HG03103 (cell line): ENCODE data around the gene MEX3D.
"Not testable (repeated sequence)": the region's sequence is repeated elsewhere in the genome, so short reads cannot be mapped to it uniquely, and the experiment has no call there.

ENCODE experiments used
- ATAC-seq: cut with Tn5 transposase; IDR thresholded peaks from one replicate; pipeline ENCODE4 v1.9.1; 2021; ENCODE audit warnings: low read depth; ENCODE audit not compliant: unreplicated experiment

MEX3D gene

GRCh38 chr19:1523412-1524286 lies 44.5 kb downstream of the MEX3D start, which contains the start of gene PLK5:
Gene PLK5, plus strand, starts transcription at chr19:1524077. Its CDS starts 2,920 bp downstream, at chr19:1526997.
- ATAC-seq: no peak

DNA sequence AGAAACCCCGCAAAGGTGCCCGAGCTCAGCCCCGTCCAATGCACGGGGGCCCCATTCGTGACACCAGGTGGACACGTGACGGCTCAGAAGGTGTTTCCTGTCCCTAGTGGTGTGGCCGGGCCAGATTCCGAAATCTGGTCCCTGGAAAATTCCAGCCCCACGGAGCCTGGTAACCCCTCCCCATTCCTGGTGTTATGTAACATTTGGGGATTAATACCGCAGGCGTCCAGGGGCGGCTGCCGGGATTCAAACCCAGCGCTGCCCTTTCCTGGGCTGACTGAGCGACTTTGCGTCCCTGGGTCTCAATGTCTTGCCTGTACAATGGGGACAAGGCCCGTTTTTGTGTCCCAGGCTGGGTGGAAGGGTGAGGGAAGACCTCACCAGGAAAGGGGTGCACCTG lies 45.3 kb downstream of the MEX3D start:
- ATAC-seq: no peak

DNA sequence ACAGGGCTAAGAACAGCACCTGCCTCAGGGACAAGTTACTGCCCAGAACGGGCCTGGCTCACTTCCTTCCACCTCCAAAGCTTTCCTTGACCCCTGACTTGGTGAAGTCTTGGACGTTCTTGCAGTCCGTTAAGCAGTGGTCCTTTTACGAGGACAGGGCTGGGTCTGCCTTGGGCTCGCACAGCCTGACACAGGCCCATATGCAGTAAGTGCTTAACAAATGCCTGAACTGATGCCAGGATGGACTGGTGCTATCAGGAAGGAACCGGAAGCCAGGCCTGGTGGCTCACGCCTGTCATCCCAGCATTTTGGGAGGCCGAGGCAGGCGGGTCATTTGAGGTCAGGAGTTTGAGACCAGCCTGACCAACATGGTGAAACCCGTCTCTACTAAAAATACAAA lies 46.1 kb downstream of the MEX3D start:
- ATAC-seq: no peak

GRCh38 chr19:1521636-1522035 lies 46.5 kb downstream of the MEX3D start:
- no peak for ATAC-seq

DNA sequence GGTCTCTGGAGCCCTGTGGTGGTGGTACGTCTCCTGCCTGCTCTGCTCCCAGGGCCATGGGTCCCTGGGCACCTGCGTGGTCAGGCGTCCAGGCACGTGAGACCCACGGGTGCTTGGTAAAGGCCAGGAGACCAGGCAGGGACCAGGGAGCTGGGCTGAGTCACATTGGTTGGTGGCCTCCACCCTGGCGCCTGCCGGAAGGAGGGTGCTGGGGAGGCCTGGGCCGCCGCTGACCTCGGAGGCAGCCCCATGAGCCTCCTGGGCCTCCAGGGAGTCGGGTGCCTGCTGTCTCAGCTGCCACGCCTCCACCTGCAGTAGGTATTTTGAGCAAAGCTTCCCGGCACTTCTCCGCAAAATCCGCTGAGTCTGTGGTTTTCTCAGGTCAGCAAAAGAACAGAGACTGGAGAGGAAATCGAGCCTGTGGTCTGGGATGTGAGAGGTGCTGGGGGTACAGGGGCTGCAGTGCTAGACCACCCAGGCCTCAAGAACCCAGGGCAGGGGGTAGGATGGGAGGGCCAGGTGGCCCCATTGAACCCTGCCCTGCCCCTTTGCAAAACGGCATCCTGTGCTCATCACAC lies 47.8 kb downstream of the MEX3D start:
- no peak for ATAC-seq

- ATAC-seq: not testable (repeated sequence)
These were observed 48.3 kb downstream of the MEX3D start for GRCh38 chr19:1519802-1520201.

DNA sequence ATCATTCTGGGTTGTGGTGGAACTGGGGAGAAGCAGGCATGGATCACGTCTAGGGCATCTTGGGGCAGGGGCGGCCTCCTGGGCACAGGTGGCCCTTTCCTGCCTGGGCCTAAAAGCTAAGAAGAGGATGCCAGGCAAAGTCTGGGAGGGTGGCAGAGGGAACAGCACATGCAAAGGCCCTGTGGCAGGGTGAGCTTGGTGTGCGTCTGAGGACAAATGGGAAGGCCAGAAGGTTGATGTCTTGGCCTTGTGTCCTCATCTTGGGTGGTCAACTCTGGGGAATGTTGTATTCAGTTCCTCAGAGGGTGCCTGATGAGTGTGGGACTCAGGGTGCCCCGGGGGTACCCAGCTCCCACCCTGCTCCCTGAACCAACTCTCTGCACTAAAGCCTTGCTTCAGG lies 49.7 kb downstream of the MEX3D start:
- no peak for ATAC-seq

- no peak for ATAC-seq
These were observed 51.8 kb downstream of the MEX3D start for GRCh38 chr19:1516395-1516753.

- ATAC-seq: no peak
These were observed 53.0 kb downstream of the MEX3D start for GRCh38 chr19:1514986-1515721.

- no peak for ATAC-seq
These were observed 53.8 kb downstream of the MEX3D start for GRCh38 chr19:1514295-1514661.

DNA sequence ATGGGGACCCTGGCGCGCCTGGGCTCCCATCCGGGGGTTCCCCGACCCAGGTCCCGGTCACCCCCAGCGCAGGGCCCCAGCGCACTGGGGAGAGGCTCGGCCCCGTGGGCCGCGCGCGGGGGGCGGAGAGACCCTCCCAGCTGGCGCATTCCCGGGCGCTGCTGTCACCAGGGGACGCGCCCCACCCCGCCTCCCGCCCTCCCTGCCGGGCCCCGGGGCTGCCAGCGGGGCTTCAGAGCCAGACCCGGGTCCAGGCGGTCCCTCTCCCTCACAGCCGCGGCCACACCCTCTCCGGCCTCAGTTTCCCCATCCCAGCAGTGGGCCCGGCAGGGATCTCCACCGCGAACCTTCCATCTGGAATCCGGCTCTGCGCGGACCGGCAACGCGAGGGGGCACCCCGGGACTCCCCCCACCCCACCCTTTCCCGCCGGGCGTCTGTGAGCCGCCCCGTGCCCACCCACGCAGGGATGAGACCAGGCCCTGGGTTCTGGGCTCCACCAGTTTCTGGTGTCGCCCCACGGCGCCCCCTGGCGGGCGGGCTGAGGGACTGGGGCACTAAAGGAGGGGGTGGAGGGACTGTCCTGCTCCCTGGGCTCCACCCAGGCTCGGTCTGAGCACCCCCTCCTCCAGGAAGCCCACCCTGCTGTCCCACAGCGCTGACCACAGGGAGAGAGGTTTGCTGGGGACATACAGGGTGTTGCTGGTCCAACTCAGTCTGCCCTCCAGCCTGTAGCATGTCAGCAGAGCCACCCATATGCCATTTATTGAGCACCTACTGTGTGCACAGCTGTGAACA lies 54.4 kb downstream of the MEX3D start:
- ATAC-seq: no peak

DNA sequence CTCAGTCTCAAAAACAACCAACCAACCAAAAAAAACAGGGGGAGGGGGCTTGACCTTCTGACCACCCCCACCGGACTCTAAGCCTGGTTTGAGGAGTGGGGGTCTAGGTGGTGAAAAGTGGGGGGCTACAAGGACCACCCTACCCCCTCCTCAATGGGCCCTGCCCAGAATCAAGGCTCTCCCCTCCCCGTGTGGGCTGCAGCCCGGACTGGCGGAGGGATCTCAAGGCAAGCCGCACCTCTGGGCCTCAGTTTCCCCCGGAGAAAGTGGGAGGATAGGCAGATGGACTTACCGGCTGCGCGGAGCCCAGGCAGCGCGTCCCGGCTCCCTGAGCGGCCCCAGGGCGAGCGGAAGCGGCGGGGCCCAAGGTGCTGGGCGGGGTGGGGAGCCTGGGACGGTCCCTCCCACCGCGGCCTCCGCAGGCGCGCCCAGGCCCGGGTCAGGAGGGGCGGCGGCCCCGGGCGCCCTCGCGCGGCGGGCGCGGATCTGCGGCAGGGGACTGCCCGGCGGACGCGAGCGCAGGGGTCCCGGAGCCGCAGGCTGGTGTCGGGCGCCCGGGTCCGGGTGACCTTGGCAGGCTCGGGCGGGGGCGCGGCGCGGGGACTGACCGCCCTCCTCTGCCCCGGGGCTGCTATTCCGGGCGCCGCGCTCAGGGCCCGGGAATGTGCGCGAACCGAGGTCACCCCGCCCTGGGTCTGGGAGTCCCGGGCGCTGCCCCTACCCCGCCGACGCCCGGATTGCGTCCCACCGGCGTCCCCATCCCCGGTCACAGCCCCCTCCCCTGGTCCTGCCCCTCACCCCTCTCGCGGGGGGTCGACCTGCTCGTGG lies 55.2 kb downstream of the MEX3D start, which contains the start of gene ADAMTSL5:
Gene ADAMTSL5, minus strand, starts transcription at position 349 of the 828 bp plus-strand sequence. CDS start 2,076 bp downstream, outside the sequence.
- ATAC-seq: no peak

GRCh38 chr19:1511318-1512317 lies 56.5 kb downstream of the MEX3D start:
- ATAC-seq: no peak

DNA sequence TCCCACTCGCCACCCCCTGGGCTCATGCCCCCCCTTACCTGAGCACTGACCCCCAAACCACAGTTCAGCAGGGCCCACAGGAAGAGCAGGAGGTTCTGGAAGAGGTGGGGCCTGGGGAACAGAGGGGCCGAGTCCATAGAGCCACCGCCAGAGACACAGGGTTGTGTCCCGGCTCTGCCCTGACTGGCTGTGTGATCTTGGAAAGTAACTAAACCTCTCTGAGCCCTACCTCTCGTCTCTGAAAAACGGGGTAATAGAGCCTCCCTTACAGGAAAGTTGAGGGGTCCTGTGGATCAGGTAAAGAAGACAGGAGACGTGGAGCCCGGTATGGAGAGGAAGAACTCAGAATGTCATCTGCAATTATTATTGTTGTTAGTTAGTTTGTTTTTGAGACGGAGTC lies 57.3 kb downstream of the MEX3D start:
- ATAC-seq: no peak

DNA sequence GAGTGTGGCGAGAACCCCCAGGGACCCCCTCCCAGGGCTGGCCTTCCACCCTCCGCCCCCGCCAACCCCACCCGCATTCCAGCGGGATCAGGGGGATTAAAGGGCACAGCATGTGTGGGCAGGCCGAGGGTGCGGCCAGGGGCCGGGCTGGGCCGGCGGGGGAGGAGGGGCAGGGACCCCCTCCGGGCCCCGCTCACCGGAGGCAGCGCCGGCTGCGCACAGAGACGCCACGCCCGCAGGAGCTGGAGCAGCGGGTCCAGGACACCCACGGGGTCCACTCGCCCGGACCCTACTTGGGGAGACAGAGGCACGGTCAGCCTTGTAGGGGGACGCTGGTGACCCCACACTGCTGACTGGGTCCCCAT lies 57.7 kb downstream of the MEX3D start:
- no peak for ATAC-seq

DNA sequence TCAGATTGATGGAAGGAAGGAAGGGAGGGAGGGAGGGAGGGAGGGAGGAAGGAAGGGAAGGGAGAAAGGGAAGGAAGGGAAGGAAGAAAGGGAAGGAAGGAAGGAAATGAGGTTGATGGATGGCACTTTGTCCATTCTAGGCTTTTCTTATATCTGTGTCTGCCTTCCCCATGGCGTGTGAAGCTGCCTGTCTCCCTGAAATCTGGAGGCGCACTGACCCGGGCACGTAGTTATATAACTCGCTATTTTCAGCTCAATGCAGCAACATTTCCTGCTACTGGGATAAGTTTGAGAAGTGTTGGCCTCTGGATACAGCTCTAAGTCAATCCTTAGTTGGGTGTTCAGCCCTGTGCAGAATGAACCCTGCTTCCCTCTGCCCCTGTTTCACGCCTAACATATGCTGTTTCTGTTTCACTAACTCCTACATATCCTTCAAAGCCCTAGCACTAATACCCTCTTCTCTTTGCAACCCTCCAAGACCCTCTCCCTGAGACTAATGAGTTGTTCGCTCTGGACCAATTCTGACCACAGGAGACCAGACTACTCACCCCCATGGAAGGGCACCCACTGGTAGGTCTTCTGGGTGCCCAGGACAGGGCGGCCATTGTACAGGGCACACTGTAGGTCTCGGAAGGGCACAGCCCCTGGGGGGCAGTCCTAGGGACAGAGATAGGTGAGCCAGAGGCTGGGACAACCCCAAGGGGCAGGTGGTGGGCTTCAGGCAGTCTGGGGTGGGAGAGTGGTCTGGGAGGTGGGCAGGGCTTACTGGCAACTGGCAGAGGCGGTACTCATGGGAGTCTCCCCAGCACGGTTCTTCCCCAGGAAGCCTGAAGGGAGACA lies 58.3 kb downstream of the MEX3D start:
- no peak for ATAC-seq

- no peak for ATAC-seq
These were observed 59.6 kb downstream of the MEX3D start for GRCh38 chr19:1508507-1508856.
